Retinal pigment epithelial cell (primary cell): ENCODE data around the gene KAT8.

Experiments
- DNase-seq: peaks from one replicate; pipeline ENCODE4 v3.0.0-alpha.2; 2010; ENCODE audit warnings: low read depth
- H3K4me3 ChIP-seq: 2 replicates; pipeline ENCODE4 v1.5.1; 2011; ENCODE audit warnings: mild to moderate bottlenecking, low read length, control low read depth, moderate library complexity
- CTCF ChIP-seq: conservative IDR thresholded peaks from 2 replicates; pipeline ENCODE4 v1.5.1; 2011; ENCODE audit warnings: low read depth, low read length, control low read depth, inconsistent platforms

The KAT8 gene

GRCh38 chr16:31117384-31118222 lies at the start of gene KAT8:
TSS of gene KAT8 (plus strand) at chr16:31117664. CDS start at chr16:31117682, 18 bp downstream.
- no peak for TF ChIP-seq CTCF
- DNase-seq: peak; percentile 90
- peak within 1 kb of the TSS; percentile 87 for H3K4me3 ChIP-seq

- TF ChIP-seq CTCF: no peak
- peak overlapping the region; percentile 99 for H3K4me3 ChIP-seq
- peak; percentile 96 for DNase-seq
Observed at GRCh38 chr16:31071861-31072260, 45.6 kb upstream of the KAT8 start.

- H3K4me3 ChIP-seq: peak overlapping the region; percentile 99
- DNase-seq: no peak
- TF ChIP-seq CTCF: no peak
Observed at GRCh38 chr16:31072540-31073141, 44.8 kb upstream of the KAT8 start.

GRCh38 chr16:31073142-31073969 lies 44.1 kb upstream of the KAT8 start:
- DNase-seq: peak; percentile 61
- TF ChIP-seq CTCF: no peak
- H3K4me3 ChIP-seq: peak overlapping the region; percentile 99

- DNase-seq: peak; percentile 98
- H3K4me3 ChIP-seq: peak within 1 kb of the TSS; percentile 99
- TF ChIP-seq CTCF: no peak
Observed at GRCh38 chr16:31073970-31074813, 43.3 kb upstream of the KAT8 start, which contains the start of the genes ZNF646 and ZNF668. TSS of gene ZNF646 (plus strand) at chr16:31074422. CDS start at chr16:31076325, 1,903 bp downstream. TSS of gene ZNF668 (minus strand) at chr16:31074240. CDS start at chr16:31064459, 9,781 bp downstream.

GRCh38 chr16:31074814-31075183 lies 42.7 kb upstream of the KAT8 start:
- DNase-seq: no peak
- peak overlapping the region; percentile 99 for H3K4me3 ChIP-seq
- no peak for TF ChIP-seq CTCF
